A673 (cell line): ENCODE results near the gene MTARC1. TPM values are rescaled to one million over a fixed set of nuclear protein-coding genes. Genes with fewer than 3 reads are reported as not detected.

Experiments
- BruUV-seq: library from RNA; stranded (reverse); fragments of 400-500 nt; replicated peaks from 2 replicates; lab custom pipeline; 2021; lab: Mats Ljungman, UMichigan
- CTCF ChIA-PET: fragments of 300-600 bp; sonication (Branson Sonifier 250); formaldehyde crosslinking; loops from one replicate; lab custom pipeline; 2022; ENCODE audit warnings: antibody characterized with exemption; lab: Charles Lee
- POLR2A ChIA-PET: fragments of 300-600 bp; sonication (Branson Sonifier 250); formaldehyde crosslinking; loops from one replicate; lab custom pipeline; 2022; ENCODE audit warnings: antibody characterized with exemption; ENCODE audit not compliant: low non-redundant PET; lab: Charles Lee
- DNase-seq: peaks from one replicate; pipeline ENCODE4 v3.0.0-alpha.2; 2015; ENCODE audit warnings: low spot score
- H3K27ac ChIP-seq: fragments of 200-600 bp; sonication (generic); 2 replicates; pipeline ENCODE4 v1.5.1; 2016; ENCODE audit warnings: mixed run types, low read depth, mild to moderate bottlenecking, mixed read lengths, antibody characterized with exemption, low read length; ENCODE audit not compliant: poor library complexity, severe bottlenecking
- H3K27me3 ChIP-seq: fragments of 200-600 bp; sonication (generic); replicated peaks from 2 replicates; pipeline ENCODE4 v1.6.1; 2017; ENCODE audit warnings: mixed run types, low read depth, mild to moderate bottlenecking, mixed read lengths, antibody characterized with exemption, low read length; ENCODE audit not compliant: insufficient read depth, poor library complexity
- H3K36me3 ChIP-seq: fragments of 200-600 bp; sonication (generic); 2 replicates; pipeline ENCODE4 v1.6.1; 2016; ENCODE audit warnings: mixed run types, mild to moderate bottlenecking, mixed read lengths, antibody characterized with exemption, low read length; ENCODE audit not compliant: insufficient read depth, poor library complexity, severe bottlenecking
- H3K4me1 ChIP-seq: fragments of 200-600 bp; sonication (generic); 2 replicates; pipeline ENCODE4 v1.6.1; 2017; ENCODE audit warnings: mixed run types, mild to moderate bottlenecking, mixed read lengths, antibody characterized with exemption, low read length; ENCODE audit not compliant: insufficient read depth, poor library complexity, severe bottlenecking
- H3K4me3 ChIP-seq: fragments of 200-600 bp; sonication (generic); 2 replicates; pipeline ENCODE4 v1.5.1; 2016; ENCODE audit warnings: low read depth, mixed run types, mild to moderate bottlenecking, mixed read lengths, low read length; ENCODE audit not compliant: poor library complexity, severe bottlenecking
- H3K9me3 ChIP-seq: fragments of 200-600 bp; sonication (generic); 2 replicates; pipeline ENCODE4 v1.6.1; 2016; ENCODE audit warnings: mixed run types, low read depth, mild to moderate bottlenecking, mixed read lengths, antibody characterized with exemption, low read length; ENCODE audit not compliant: poor library complexity, severe bottlenecking
- CTCF ChIP-seq: fragments of 300-800, 200-600 bp; sonication (generic); conservative IDR thresholded peaks from 2 replicates; pipeline ENCODE4 v1.5.1; 2017; ENCODE audit warnings: low read depth, mild to moderate bottlenecking, antibody characterized with exemption, low read length, moderate library complexity, mixed read lengths
- EZH2 ChIP-seq: fragments of 200-600 bp; sonication (generic); IDR thresholded peaks from 2 replicates; pipeline ENCODE4 v1.6.1; 2017; ENCODE audit warnings: borderline replicate concordance, low read depth, mild to moderate bottlenecking, mixed read lengths, antibody characterized with exemption, low read length; ENCODE audit not compliant: poor library complexity, severe bottlenecking
- intact Hi-C: fragments of 100-400 bp; cut with micrococcal nuclease; formaldehyde crosslinking; loops from one replicate; pipeline ENCODE4 v1.10.0; 2022; ENCODE audit not compliant: unreplicated experiment
- total RNA-seq: library from RNA; stranded (reverse); gene quantifications from 2 replicates; pipeline ENCODE4 v1.2.3, GENCODE V29; 2021

MTARC1 gene
- total RNA-seq, 1 experiment from 2014 or later, result 0.43 TPM

DNA sequence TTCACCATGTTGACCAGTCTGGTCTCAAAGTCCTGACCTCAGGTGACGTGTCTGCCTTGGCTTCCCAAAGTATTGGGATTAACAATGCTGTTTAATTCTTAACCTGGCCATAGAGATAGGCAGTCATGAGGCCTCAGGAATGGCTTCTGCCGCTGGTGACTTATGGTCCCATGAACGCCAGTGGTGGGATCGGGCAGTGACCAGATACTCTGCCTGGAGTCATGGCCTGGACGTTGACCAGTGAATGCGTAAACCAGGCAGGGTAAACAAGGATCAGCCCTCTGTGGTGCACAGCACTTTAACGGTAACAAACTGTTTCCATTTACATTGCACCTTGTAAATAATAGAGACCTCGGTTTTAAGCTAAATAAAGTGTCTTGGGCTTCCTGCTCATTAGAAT is 23.0 kb downstream of the MTARC1 start:
- H3K36me3 ChIP-seq, result no peaks in the 10 kb centered on the region
- H3K27me3 ChIP-seq, result no peaks in the 10 kb centered on the region
- H3K27ac ChIP-seq, result no peak overlapping the region
- BruUV-seq, result no TSS peak
- H3K4me1 ChIP-seq, result peaks cover 7% of the 10 kb centered on the region
- no peak overlapping the region for H3K4me3 ChIP-seq
- no peaks in the 10 kb centered on the region for H3K9me3 ChIP-seq
- intact Hi-C loops, result loop anchor here (1.0 to 5.0 kb wide), 3 partner anchors 393 to 1648 kb away; no protein-coding TSS in a partner anchor
- no peak for DNase-seq
- CTCF ChIA-PET, result interaction anchor here (0.6 kb wide), 2 partner anchors 69 to 720 kb away, joined by 3 to 4 read pairs; partner anchors contain the start of gene HLX
- TF ChIP-seq CTCF (no peak), EZH2 (no peak)
- POLR2A ChIA-PET, result no interaction called here

- CTCF ChIA-PET, result interaction anchor here (0.6 kb wide), 1 partner anchor 719 kb away, joined by 3 read pairs; no protein-coding TSS in a partner anchor
- POLR2A ChIA-PET, result no interaction called here
- DNase-seq, result peak; percentile 87
- Histone ChIP-seq H3K9me3 (no peaks in the 10 kb centered on the region), H3K27ac (no peak overlapping the region), H3K36me3 (no peaks in the 10 kb centered on the region), H3K4me3 (peak overlapping the region; percentile 14), H3K27me3 (no peaks in the 10 kb centered on the region), H3K4me1 (peaks cover 7% of the 10 kb centered on the region)
- no TSS peak for BruUV-seq
- TF ChIP-seq EZH2 (no peak), CTCF (peak; percentile 92)
- intact Hi-C loops, result loop anchor here (1.0 to 5.0 kb wide), 3 partner anchors 393 to 1647 kb away; no protein-coding TSS in a partner anchor
Measured at GRCh38 chr1:220810179-220810653, 23.5 kb downstream of the MTARC1 start.

- DNase-seq, result no peak
- Histone ChIP-seq H3K27me3 (no peaks in the 10 kb centered on the region), H3K9me3 (no peaks in the 10 kb centered on the region), H3K4me1 (peaks cover 7% of the 10 kb centered on the region), H3K36me3 (no peaks in the 10 kb centered on the region), H3K4me3 (no peak overlapping the region), H3K27ac (no peak overlapping the region)
- TF ChIP-seq CTCF (no peak), EZH2 (no peak)
- intact Hi-C loops, result loop anchor here (1.0 to 5.0 kb wide), 3 partner anchors 392 to 1646 kb away; no protein-coding TSS in a partner anchor
- ChIA-PET POLR2A (no interaction called here), CTCF (no interaction called here)
- no TSS peak for BruUV-seq
Measured at GRCh38 chr1:220810963-220811362, 24.2 kb downstream of the MTARC1 start.
